IPS DF 6.9 (cell line): ENCODE data around the gene KIAA0232.

Experiments used
- DNase-seq: peaks from one replicate; pipeline ENCODE4 v3.0.0-alpha.2; 2013; ENCODE audit warnings: low read depth, low spot score
- H3K27ac ChIP-seq: one replicate; pipeline ENCODE4 v1.5.1; 2013; ENCODE audit warnings: low read length, control low read depth
- H3K27me3 ChIP-seq: 2 replicates; pipeline ENCODE4 v1.6.1; 2013; ENCODE audit warnings: mild to moderate bottlenecking, low read length; ENCODE audit not compliant: control insufficient read depth, insufficient read depth
- H3K36me3 ChIP-seq: 2 replicates; pipeline ENCODE4 v1.6.1; 2013; ENCODE audit warnings: low read length; ENCODE audit not compliant: control insufficient read depth, insufficient read depth
- H3K4me1 ChIP-seq: 2 replicates; pipeline ENCODE4 v1.6.1; 2013; ENCODE audit warnings: low read length; ENCODE audit not compliant: control insufficient read depth, insufficient read depth
- H3K4me3 ChIP-seq: 2 replicates; pipeline ENCODE4 v1.5.1; 2013; ENCODE audit warnings: mild to moderate bottlenecking, low read length
- H3K9me3 ChIP-seq: 2 replicates; pipeline ENCODE4 v1.6.1; 2013; ENCODE audit warnings: low read length, inconsistent platforms; ENCODE audit not compliant: control insufficient read depth, insufficient read depth
- WGBS: extraction: QIAGEN DNeasy Blood & Tissue Kit; methylation state at CpG from one replicate; pipeline ENCODE4 v1.1.7; 2013; ENCODE audit warnings: mixed read lengths, missing lambda C conversion rate; ENCODE audit not compliant: insufficient read length, insufficient coverage; 5-methylcytosine and 5-hydroxymethylcytosine counted together

Gene KIAA0232

GRCh38 chr4:6769233-6769988 lies 13.1 kb upstream of the KIAA0232 start:
- Histone ChIP-seq H3K36me3 (no peaks in the 10 kb centered on the region), H3K9me3 (no peaks in the 10 kb centered on the region), H3K4me1 (no peaks in the 10 kb centered on the region), H3K27ac (no peak overlapping the region), H3K27me3 (no peaks in the 10 kb centered on the region), H3K4me3 (no peak overlapping the region)
- WGBS, result no CpG with 5 or more reads among the region's 11 CpGs
- no peak for DNase-seq

- WGBS, result no CpG with 5 or more reads among the region's 7 CpGs
- Histone ChIP-seq H3K27ac (no peak overlapping the region), H3K4me3 (no peak overlapping the region), H3K9me3 (no peaks in the 10 kb centered on the region), H3K36me3 (no peaks in the 10 kb centered on the region), H3K4me1 (no peaks in the 10 kb centered on the region), H3K27me3 (no peaks in the 10 kb centered on the region)
- no peak for DNase-seq
Observed at GRCh38 chr4:6769989-6770420, 12.5 kb upstream of the KIAA0232 start.

GRCh38 chr4:6770581-6771228 lies 11.8 kb upstream of the KIAA0232 start:
- no peak for DNase-seq
- H3K4me1 ChIP-seq, result no peaks in the 10 kb centered on the region
- no peaks in the 10 kb centered on the region for H3K27me3 ChIP-seq
- WGBS, result no CpG with 5 or more reads among the region's 7 CpGs
- no peaks in the 10 kb centered on the region for H3K9me3 ChIP-seq
- no peaks in the 10 kb centered on the region for H3K36me3 ChIP-seq
- H3K4me3 ChIP-seq, result no peak overlapping the region
- H3K27ac ChIP-seq, result no peak overlapping the region

- no peaks in the 10 kb centered on the region for H3K9me3 ChIP-seq
- no peaks in the 10 kb centered on the region for H3K36me3 ChIP-seq
- H3K27me3 ChIP-seq, result no peaks in the 10 kb centered on the region
- no peak overlapping the region for H3K27ac ChIP-seq
- no CpG with 5 or more reads among the region's 8 CpGs for WGBS
- no peak for DNase-seq
- no peaks in the 10 kb centered on the region for H3K4me1 ChIP-seq
- no peak overlapping the region for H3K4me3 ChIP-seq
Observed at GRCh38 chr4:6771229-6771671, 11.3 kb upstream of the KIAA0232 start.

- DNase-seq, result no peak
Observed at GRCh38 chr4:6772223-6772928, 10.2 kb upstream of the KIAA0232 start.

GRCh38 chr4:6773106-6773505 lies 9.4 kb upstream of the KIAA0232 start:
- Histone ChIP-seq H3K27me3 (no peaks in the 10 kb centered on the region), H3K9me3 (no peaks in the 10 kb centered on the region), H3K4me3 (no peak overlapping the region), H3K27ac (no peak overlapping the region), H3K36me3 (no peaks in the 10 kb centered on the region), H3K4me1 (no peaks in the 10 kb centered on the region)
- no CpG with 5 or more reads among the region's 6 CpGs for WGBS
- DNase-seq, result no peak

More at GRCh38 chr4:6772223-6772928, 10.2 kb upstream of the KIAA0232 start:
- Histone ChIP-seq H3K27me3 (no peaks in the 10 kb centered on the region), H3K36me3 (no peaks in the 10 kb centered on the region), H3K27ac (no peak overlapping the region), H3K4me3 (no peak overlapping the region), H3K4me1 (no peaks in the 10 kb centered on the region), H3K9me3 (no peaks in the 10 kb centered on the region)
- no CpG with 5 or more reads among the region's 10 CpGs for WGBS

GRCh38 chr4:6773616-6774540 lies 8.6 kb upstream of the KIAA0232 start:
- Histone ChIP-seq H3K4me3 (no peak overlapping the region), H3K36me3 (no peaks in the 10 kb centered on the region), H3K4me1 (no peaks in the 10 kb centered on the region), H3K27ac (no peak overlapping the region), H3K27me3 (no peaks in the 10 kb centered on the region), H3K9me3 (no peaks in the 10 kb centered on the region)
- no CpG with 5 or more reads among the region's 16 CpGs for WGBS
- DNase-seq, result no peak

- no peak overlapping the region for H3K27ac ChIP-seq
- no peaks in the 10 kb centered on the region for H3K9me3 ChIP-seq
- WGBS, result no CpG with 5 or more reads among the region's 7 CpGs
- no peak for DNase-seq
- no peak overlapping the region for H3K4me3 ChIP-seq
- H3K4me1 ChIP-seq, result peaks cover 1% of the 10 kb centered on the region; the same call in 1 of the 2 replicates
- no peaks in the 10 kb centered on the region for H3K27me3 ChIP-seq
- H3K36me3 ChIP-seq, result no peaks in the 10 kb centered on the region
Observed at GRCh38 chr4:6775746-6776145, 6.8 kb upstream of the KIAA0232 start.

GRCh38 chr4:6776920-6777635 lies 5.4 kb upstream of the KIAA0232 start:
- DNase-seq, result no peak
- H3K4me3 ChIP-seq, result no peak overlapping the region
- no peak overlapping the region for H3K27ac ChIP-seq
- WGBS, result no CpG with 5 or more reads among the region's 12 CpGs
- H3K27me3 ChIP-seq, result no peaks in the 10 kb centered on the region
- H3K36me3 ChIP-seq, result no peaks in the 10 kb centered on the region
- peaks cover 1% of the 10 kb centered on the region; the same call in 1 of the 2 replicates for H3K4me1 ChIP-seq
- H3K9me3 ChIP-seq, result no peaks in the 10 kb centered on the region
